Pancreas (tissue), 10 donors: ENCODE measurements around the gene SLC22A7. TPM values are rescaled to one million over a fixed set of nuclear protein-coding genes. Genes with fewer than 3 reads are reported as not detected.

ENCODE experiments used
- ATAC-seq, 4 donors: fragments of 200-7000 bp; cut with Tn5 transposase; one replicate each; pipeline versions ENCODE4 v1.8.0 to v1.9.1; 2020; ENCODE audit warnings: mild to moderate bottlenecking in 4 of 4, moderate library complexity in 4 of 4
- DNase-seq, 6 donors: peaks; one replicate each; pipeline ENCODE4 v3.0.0-alpha.2; 2020
- FAIRE-seq: peaks from 2 replicates; lab custom pipeline; 2012; peaks lifted over from hg19 to GRCh38; lab: Jason Lieb, UNC
- H3K27ac ChIP-seq, 4 donors: fragments of 200-600 bp; sonication (generic); 1 replicate in 3 of 4; 2 replicates in 1 of 4; pipeline versions ENCODE4 v1.5.0 to v1.8.0; 2020
- H3K27me3 ChIP-seq, 4 donors: fragments of 200-600 bp; one replicate each; pipeline ENCODE4 v1.8.0; 2021
- H3K36me3 ChIP-seq, 3 donors: fragments of 200-600 bp; sonication (generic) in 1 of 3; one replicate each; pipeline versions ENCODE4 v1.5.0 to v1.8.0; 2020 to 2021
- H3K4me1 ChIP-seq, 3 donors: fragments of 200-600 bp; one replicate each; pipeline ENCODE4 v1.8.0; 2021
- H3K4me3 ChIP-seq, 4 donors: fragments of 200-600 bp; sonication (generic) in 2 of 4; one replicate each; pipeline versions ENCODE4 v1.5.0 to v1.8.0; 2020 to 2021
- H3K9me3 ChIP-seq, 4 donors: fragments of 200-600 bp; one replicate each; pipeline ENCODE4 v1.8.0; 2021
- CTCF ChIP-seq, 4 donors: fragments of 200-600 bp; sonication (generic) in 3 of 4; IDR thresholded peaks; one replicate each; pipeline versions ENCODE4 v1.5.0 to v1.8.0; 2021; ENCODE audit warnings: antibody characterized with exemption in 4 of 4
- WGBS, 2 donors: extraction: QIAGEN DNeasy Blood & Tissue Kit; methylation state at CpG; one replicate each; pipeline ENCODE4 v1.1.7; 2013; 5-methylcytosine and 5-hydroxymethylcytosine counted together
- intact Hi-C, 3 donors: fragments of 100-400 bp; cut with DNase I; formaldehyde crosslinking; loops; one replicate each; pipeline versions ENCODE4 v1.11.1 to v1.14.2; 2022
- polyA plus RNA-seq, 2 donors: library from polyadenylated mRNA; stranded (reverse); fragments of 200-250 nt; gene quantifications; one replicate each; pipeline ENCODE4 v1.2.3, GENCODE V29; 2013
- total RNA-seq, 6 donors: library from RNA; stranded (reverse); fragmentation: NEBNext Ultra II Directional in 4 of 6; extraction: Animal tissue kit (Norgen Biotek cat#: 25700) in 4 of 6; gene quantifications; one replicate each; pipeline versions ENCODE4 v1.2.1 to v1.2.4, GENCODE V29; 2021 to 2023
- donor health status: healthy with polysubstance abuse.
- donor health status: DM: no; HTN: no; CAD: no; lungs with moderate emphysema.
- donor health status: DM: no; HTN: no; CAD: no.
- donor health status: control.
- donor health status: control.
- donor health status: Bipolar disorder and iron deficiency.
- donor health status: DM: yes; HTN: yes; CAD: no.
- donor health status: DM: no; HTN: no; CAD: no.
- donor health status: DM: no; HTN: no; CAD: no.
- donor health status: DM: yes; HTN: yes; CAD: no.

SLC22A7 gene
- total and polyA plus RNA-seq, 8 donors: 0.16 TPM; not detected in 7

- ATAC-seq (no peak), FAIRE-seq (no peak), DNase-seq (no peak)
- Histone ChIP-seq H3K9me3 (no peaks in the 10 kb centered on the region), H3K4me1 (peaks cover 0 to 5% (median 0%) of the 10 kb centered on the region in 3 donors), H3K36me3 (no peaks in the 10 kb centered on the region), H3K4me3 (no peak overlapping the region), H3K27ac (no peak overlapping the region), H3K27me3 (no peaks in the 10 kb centered on the region)
- no peak for TF ChIP-seq CTCF (IDR thresholded peaks at IDR 0.05)
- WGBS, 2 donors: 97 to 100% methylated on average over 2 of the region's 2 CpGs
- intact Hi-C loops: no loop called here
These were observed 12.1 kb downstream of the SLC22A7 start for GRCh38 chr6:43310134-43310533.

GRCh38 chr6:43310624-43311023 is 12.6 kb downstream of the SLC22A7 start:
- H3K4me3 ChIP-seq: no peak overlapping the region
- intact Hi-C loops: no loop called here
- FAIRE-seq (no peak), ATAC-seq (no peak), DNase-seq (no peak)
- no peak for TF ChIP-seq CTCF (IDR thresholded peaks at IDR 0.05)
- no peaks in the 10 kb centered on the region for H3K36me3 ChIP-seq
- H3K9me3 ChIP-seq: no peaks in the 10 kb centered on the region
- no peaks in the 10 kb centered on the region for H3K27me3 ChIP-seq
- H3K4me1 ChIP-seq: peaks cover 0 to 5% (median 0%) of the 10 kb centered on the region in 3 donors
- no peak overlapping the region for H3K27ac ChIP-seq

- no peaks in the 10 kb centered on the region for H3K9me3 ChIP-seq
- WGBS, 2 donors: 70 to 84% methylated on average over 3 of the region's 3 CpGs
- TF ChIP-seq CTCF (IDR thresholded peaks at IDR 0.05): no peak
- ATAC-seq (no peak), FAIRE-seq (no peak), DNase-seq (no peak)
- intact Hi-C loops: no loop called here
- no peaks in the 10 kb centered on the region for H3K36me3 ChIP-seq
- no peak overlapping the region for H3K27ac ChIP-seq
- no peak overlapping the region for H3K4me3 ChIP-seq
- peaks cover 0 to 5% (median 0%) of the 10 kb centered on the region in 3 donors for H3K4me1 ChIP-seq
- H3K27me3 ChIP-seq: no peaks in the 10 kb centered on the region
These were observed 13.6 kb downstream of the SLC22A7 start for GRCh38 chr6:43311666-43312065.

- 91 to 96% methylated on average over 1 of the region's 1 CpG for WGBS, 2 donors
- intact Hi-C loops: no loop called here
These were observed 15.8 kb downstream of the SLC22A7 start for GRCh38 chr6:43313813-43314212.

More at GRCh38 chr6:43313813-43314212, 15.8 kb downstream of the SLC22A7 start:
- Histone ChIP-seq H3K4me3 (no peak overlapping the region), H3K27ac (no peak overlapping the region), H3K9me3 (no peaks in the 10 kb centered on the region), H3K4me1 (peaks cover 0 to 2% (median 0%) of the 10 kb centered on the region in 3 donors), H3K36me3 (no peaks in the 10 kb centered on the region), H3K27me3 (no peaks in the 10 kb centered on the region)
- no peak for FAIRE-seq
- ATAC-seq: no peak
- DNase-seq: no peak
- TF ChIP-seq CTCF (IDR thresholded peaks at IDR 0.05): no peak
